Jurkat, Clone E6-1 (cell line): Measurements from ENCODE around the gene RAPGEF6.
"Not testable (repeated sequence)": the region's sequence is repeated elsewhere in the genome, so short reads cannot be mapped to it uniquely, and the experiment has no call there.

Source experiments
- DNase-seq: peaks from one replicate; pipeline ENCODE4 v3.0.0-alpha.2; 2011; ENCODE audit warnings: low read depth, low spot score
- H3K4me3 ChIP-seq: 2 replicates; pipeline ENCODE4 v1.5.1; 2011; ENCODE audit warnings: mild to moderate bottlenecking, low read length, control low read depth, moderate library complexity

The RAPGEF6 gene

DNA sequence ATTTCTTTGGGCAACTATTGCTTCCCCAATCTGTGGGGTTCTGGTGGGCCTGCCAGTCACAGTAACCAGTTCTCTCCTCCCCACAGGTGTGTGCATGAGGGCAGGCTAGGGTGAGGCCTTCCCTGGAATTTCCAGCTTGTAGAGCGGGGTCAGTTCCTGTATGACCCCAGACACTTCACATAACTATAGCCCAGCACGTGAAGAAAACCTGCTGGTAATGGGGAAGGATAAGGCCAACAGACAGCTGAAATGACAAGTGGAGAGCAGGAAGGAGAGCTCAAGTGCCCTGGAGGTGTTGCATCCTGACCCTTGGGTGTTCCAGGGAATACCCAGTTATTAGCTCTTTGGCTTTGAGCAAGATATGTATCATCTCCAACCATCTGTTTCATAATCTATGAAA, 229.0 kb downstream of the RAPGEF6 start:
- DNase-seq, result no peak
- H3K4me3 ChIP-seq, result no peak overlapping the region

DNA sequence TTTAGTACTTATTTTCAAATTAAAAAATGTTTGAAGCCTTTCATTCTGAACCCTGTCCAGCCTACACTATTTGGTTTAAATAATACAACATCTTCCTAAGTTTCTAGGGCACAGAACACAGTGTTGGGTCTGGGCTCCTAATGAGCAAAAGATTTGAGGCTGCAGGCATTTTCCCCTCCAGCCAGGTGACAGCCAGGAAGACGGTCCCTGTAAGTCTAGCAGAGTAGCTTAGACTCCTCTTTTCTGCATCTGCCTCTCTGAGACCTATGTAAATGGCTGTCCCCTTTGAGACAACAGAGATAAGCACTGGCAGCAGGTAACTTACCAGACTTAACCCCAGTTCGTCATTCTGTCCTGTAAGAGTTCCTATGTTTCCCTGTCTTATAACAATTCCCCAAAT, 229.4 kb downstream of the RAPGEF6 start:
- no peak overlapping the region for H3K4me3 ChIP-seq
- no peak for DNase-seq

GRCh38 chr5:131400585-131400984, 234.4 kb downstream of the RAPGEF6 start:
- DNase-seq, result no peak
- no peak overlapping the region for H3K4me3 ChIP-seq

- not testable (repeated sequence) for DNase-seq
Observed at GRCh38 chr5:131399007-131399406, 236.0 kb downstream of the RAPGEF6 start.

DNA sequence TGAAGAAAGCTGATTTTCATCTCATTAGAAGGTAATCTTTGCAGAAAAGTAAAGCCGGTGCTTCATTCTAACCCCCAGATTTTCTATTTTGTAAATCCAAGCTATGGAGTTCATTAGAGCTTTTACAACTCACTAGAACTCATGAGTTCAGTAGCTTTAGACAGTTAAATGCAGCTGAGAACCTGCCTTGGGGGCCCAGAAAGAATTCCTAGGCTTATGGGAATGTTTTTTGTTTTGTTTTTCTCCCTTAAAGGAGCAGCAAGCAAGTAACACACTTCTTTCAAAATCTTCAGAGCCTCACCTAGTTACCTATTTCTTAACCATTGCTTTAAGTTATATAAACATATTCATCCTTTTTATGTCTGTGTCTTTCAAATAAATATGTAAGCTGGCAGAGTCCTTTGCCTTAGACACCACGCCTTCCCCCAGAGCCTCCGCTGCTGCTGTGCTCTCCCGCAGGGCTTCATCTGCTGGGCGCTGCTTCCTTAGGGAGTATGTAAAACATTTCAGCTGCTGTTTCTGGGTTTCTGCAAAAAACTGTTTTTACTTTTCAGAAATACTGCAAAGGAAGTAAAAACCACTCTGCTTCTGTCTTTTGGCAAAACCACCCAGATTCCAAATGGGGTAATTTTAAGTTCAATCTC, 238.3 kb downstream of the RAPGEF6 start:
- no peak for DNase-seq
- no peak overlapping the region for H3K4me3 ChIP-seq

More at GRCh38 chr5:131399007-131399406, 236.0 kb downstream of the RAPGEF6 start:
- not testable (repeated sequence) for H3K4me3 ChIP-seq

DNA sequence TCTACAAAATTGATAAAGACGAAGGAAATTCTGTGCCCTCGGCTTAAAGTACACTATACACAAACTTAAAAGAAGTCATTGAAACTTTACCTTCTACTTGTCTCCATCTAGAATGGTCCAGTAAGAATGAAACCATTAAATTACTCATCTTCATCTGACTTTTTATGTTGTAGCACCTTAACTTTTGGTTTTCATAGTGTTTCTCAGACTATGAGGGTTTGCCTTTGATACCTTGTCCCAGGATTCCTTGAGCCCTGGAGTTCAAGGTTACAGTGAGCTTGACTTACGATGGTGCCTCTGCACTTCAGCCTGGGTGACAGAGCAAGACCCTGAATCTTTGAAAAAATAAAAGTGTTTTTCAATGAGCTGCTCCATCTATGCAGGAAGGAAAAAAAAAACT, 239.0 kb downstream of the RAPGEF6 start:
- no peak for DNase-seq
- H3K4me3 ChIP-seq, result no peak overlapping the region

- no peak overlapping the region for H3K4me3 ChIP-seq
- DNase-seq, result no peak
Observed at GRCh38 chr5:131394128-131394527, 240.9 kb downstream of the RAPGEF6 start.

- no peak for DNase-seq
- no peak overlapping the region for H3K4me3 ChIP-seq
Observed at GRCh38 chr5:131393498-131393968, 241.5 kb downstream of the RAPGEF6 start.

DNA sequence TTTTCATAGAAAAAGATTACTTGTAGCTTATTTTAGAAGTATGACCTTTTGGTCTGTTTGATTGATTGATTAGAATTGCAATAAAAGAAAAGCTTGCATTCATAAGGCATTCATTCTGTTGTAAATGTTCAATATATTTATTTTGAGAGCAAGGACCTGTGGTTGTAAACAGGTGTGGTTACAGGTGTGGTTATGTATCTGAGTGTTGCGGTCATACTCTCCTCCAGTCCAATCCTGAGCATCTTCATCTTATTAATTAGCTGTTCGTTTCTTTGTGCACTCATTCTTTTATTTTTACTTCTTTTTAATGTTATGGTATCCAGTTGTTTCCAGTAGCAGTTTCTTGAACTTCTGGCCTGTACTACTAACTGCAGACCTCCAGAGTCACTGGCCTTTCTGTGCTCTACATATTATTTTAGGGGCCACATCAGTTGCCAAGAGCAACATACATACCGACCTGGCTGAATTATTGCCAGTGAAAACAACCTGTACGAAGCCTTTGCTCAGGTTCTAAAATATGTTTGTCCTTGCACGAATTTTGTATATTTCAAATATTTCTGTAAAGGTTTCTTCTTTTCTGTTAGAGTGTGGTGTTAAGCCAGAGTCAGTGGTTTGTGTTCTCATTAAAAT, 242.4 kb downstream of the RAPGEF6 start:
- DNase-seq, result no peak
- H3K4me3 ChIP-seq, result no peak overlapping the region

DNA sequence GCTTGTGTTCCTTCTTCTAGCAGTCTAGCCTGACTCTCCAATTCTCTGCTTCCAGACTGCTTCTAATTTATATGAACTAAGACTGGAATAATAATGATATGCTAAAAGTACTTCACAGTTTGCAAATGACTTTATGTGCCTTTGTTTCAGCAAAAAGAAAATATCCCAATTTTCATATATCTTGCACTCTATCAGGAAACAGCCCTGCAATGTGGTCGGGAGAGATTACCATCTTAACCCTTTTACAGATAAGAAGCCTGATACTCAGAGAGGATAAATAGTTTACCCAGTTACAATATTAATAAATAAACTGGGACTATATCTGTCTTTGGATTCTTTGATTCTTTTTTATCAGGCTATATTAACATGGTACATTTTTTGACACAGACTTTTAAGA, 245.2 kb downstream of the RAPGEF6 start:
- no peak for DNase-seq
- no peak overlapping the region for H3K4me3 ChIP-seq

DNA sequence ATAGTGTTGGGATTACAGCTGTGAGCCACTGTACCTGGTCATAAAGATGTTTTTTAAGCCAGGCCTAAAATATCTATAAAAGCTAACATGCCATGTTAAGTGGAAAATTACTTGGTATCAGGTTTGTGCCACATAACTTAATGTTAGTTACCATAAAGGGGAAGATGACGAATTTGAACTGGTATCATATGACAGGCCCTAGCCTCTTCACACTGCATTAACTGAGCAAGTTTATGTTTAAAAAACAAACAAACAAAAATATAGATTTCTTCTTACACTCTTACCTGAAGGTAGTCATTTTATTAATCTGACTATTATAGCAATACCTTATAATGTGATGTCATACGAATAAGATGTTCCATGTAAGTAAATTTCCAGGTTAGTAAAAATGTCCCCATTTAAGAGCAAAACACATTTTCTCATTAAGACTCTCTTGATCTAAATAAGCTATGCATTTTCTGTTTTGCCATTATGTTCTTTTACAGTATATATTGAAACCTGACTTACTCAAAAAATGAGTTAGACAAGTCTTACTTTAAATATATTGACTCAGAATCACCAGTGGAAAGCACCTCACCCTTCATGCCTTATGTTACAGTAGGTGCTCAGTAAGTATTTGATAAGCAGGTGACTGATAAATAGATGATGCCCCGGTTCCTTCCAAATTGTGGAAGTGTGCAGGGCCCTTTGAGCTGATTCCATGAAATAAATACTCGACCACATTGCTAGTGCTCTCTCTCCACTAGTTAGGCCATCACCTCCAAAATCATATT, 245.7 kb downstream of the RAPGEF6 start:
- DNase-seq, result no peak
- H3K4me3 ChIP-seq, result no peak overlapping the region

DNA sequence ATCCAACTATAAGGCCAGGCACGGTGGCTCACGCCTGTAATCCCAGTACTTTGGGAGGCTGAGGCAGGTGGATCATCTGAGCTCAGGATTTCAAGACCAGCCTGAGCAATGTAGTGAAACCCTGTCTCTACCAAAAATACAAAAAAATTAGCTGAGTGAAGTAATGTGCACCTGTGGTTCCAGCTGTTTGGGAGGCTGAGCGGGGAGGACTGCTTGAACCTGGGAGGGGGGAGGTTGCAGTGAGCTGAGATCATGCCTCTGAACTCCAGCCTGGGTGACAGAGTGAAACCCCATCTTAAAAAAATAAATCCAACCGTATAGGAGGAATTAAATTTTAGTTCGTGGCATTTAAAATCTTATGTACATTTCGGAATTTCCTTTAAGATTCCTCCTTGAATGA, 247.8 kb downstream of the RAPGEF6 start:
- DNase-seq, result no peak

GRCh38 chr5:131386779-131387178, 248.2 kb downstream of the RAPGEF6 start:
- no peak overlapping the region for H3K4me3 ChIP-seq
- no peak for DNase-seq

More for the DNA sequence above, 247.8 kb downstream of the RAPGEF6 start:
- no peak overlapping the region for H3K4me3 ChIP-seq

DNA sequence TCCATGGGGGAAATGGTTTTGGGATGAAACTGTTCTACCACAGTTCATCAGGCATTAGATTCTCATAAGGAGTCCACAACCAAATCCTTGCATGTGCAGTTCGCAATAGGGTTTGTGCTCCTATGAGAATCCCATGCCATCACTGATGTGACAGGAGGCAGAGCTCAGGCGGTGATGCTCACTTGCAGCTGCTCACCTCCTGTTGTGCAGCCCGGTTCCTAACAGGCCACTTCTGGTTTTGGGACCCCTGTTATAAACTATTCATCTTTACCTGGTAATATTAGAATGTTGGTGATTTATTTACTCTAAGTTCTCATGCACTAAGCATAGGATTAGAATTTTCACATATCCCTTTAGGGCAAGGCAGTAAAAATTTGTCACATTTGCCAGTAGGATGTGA, 248.9 kb downstream of the RAPGEF6 start:
- no peak for DNase-seq
- no peak overlapping the region for H3K4me3 ChIP-seq

GRCh38 chr5:131384616-131385214, 250.3 kb downstream of the RAPGEF6 start:
- H3K4me3 ChIP-seq, result no peak overlapping the region

GRCh38 chr5:131384173-131384572, 250.9 kb downstream of the RAPGEF6 start:
- DNase-seq, result no peak
- no peak overlapping the region for H3K4me3 ChIP-seq

More at GRCh38 chr5:131384616-131385214, 250.3 kb downstream of the RAPGEF6 start:
- DNase-seq, result no peak

DNA sequence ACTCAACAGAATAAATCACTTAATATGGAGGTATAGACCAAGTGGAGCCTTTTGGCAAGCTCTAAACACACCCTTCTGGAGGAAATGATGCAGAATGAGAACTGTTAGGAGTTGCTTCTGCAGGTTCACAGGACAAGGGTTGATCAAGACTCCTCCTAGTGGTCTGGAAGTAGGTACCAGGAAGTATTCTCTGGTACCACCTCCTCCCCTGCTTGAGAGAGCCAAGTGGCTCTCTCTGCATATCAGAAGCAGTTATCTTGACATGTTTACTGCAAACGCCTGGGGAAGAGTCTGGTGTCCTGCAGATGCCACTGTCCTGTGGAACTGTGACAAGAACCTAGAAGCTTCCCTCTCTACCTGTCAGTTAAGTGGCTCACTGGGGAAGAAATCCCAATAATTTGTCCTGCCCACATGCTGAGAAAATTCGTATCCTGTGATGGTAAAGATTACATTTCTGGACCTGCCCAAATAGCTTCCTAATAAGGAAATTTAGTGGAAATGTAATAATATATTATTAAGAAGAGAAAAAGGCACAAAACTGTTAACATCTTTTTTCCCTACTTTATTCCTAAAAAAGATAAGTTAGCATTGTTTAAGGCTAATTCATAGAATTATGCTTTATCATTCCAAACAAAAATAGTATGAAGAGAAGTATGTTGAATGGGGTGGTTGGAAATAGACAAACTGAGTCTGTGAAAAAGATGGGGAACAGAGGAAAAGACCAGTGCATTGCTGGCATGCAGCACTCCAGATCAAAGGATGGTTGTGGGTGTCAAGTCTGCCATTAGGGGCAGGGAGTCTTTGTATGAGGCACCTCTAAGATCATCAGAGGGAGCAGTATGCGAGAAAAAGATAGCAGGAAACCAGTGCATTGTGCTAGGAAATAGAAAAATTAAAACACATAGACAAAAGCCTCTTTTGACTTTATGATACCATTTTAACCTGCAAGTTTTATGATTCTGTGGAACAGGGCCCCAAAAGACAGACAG, 252.3 kb downstream of the RAPGEF6 start:
- H3K4me3 ChIP-seq, result no peak overlapping the region
- peak; percentile 87 for DNase-seq

DNA sequence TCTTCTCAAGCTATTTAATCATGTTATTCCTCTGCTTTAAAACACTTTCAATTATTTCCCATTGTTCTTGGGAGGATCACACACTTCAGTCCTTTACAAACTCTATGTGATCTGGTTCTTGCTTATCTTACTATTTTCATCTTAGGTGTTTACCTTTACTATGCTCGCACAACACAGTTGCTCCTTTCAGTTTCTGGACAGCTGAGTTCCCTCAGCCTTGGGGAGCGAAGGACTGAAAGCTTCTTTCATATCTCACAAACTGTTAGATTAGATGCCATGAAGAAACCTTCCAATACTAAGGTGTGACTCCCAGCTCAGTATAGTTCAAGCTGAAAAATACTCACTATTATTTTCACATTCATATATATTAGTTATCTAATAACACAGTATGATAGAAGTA, 253.3 kb downstream of the RAPGEF6 start:
- H3K4me3 ChIP-seq, result no peak overlapping the region
- no peak for DNase-seq

- no peak for DNase-seq
- no peak overlapping the region for H3K4me3 ChIP-seq
Observed at GRCh38 chr5:131381021-131381420, 254.0 kb downstream of the RAPGEF6 start.
